Tibial nerve (tissue), 4 donors: ENCODE measurements around the gene OR6B2.

Source experiments
- CTCF ChIP-seq, 5 experiments: fragments of 200-600 bp in 3 of 5; fragments of 450-650 bp in 2 of 5; sonication (generic) in 3 of 5; IDR thresholded peaks; one replicate each; pipeline ENCODE4 v1.5.1; 2016 to 2019; ENCODE audit warnings: antibody characterized with exemption in 5 of 5, mild to moderate bottlenecking in 3 of 5, moderate library complexity in 2 of 5
- EP300 ChIP-seq, 2 donors: sonication (generic); formaldehyde crosslinking; IDR thresholded peaks; one replicate each; pipeline ENCODE4 v1.6.1; 2017; ENCODE audit warnings: antibody characterized with exemption in 2 of 2, mild to moderate bottlenecking in 1 of 2

GRCh38 chr2:240045098-240045497, 14.9 kb upstream of the OR6B2 start:
- TF ChIP-seq CTCF (IDR thresholded peaks at IDR 0.05) (no peak), EP300 (IDR thresholded peaks at IDR 0.05) (no peak)
